Thyroid gland (tissue), 4 donors: Measurements from ENCODE around the gene TMED6. TPM values are rescaled to one million over a fixed set of nuclear protein-coding genes. Genes with fewer than 3 reads are reported as not detected.

Experiments used
- DNase-seq, 2 donors: peaks; one replicate each; pipeline ENCODE4 v3.0.0-alpha.2; 2019
- H3K27ac ChIP-seq, 3 donors: fragments of 200-600 bp; sonication (generic); 1 replicate in 2 of 3; 2 replicates in 1 of 3; pipeline ENCODE4 v1.5.1; 2016 to 2019; ENCODE audit warnings: mild to moderate bottlenecking in 1 of 3, moderate library complexity in 1 of 3
- H3K27me3 ChIP-seq: fragments of 200-600 bp; sonication (generic); one replicate; pipeline ENCODE4 v1.5.1; 2019
- H3K36me3 ChIP-seq, 2 donors: fragments of 200-600 bp; sonication (generic); one replicate each; pipeline ENCODE4 v1.5.1; 2016 to 2019
- H3K4me1 ChIP-seq, 2 donors: fragments of 200-600 bp; sonication (generic); one replicate each; pipeline ENCODE4 v1.5.1; 2017 to 2019
- H3K4me3 ChIP-seq, 3 donors: fragments of 200-600 bp; sonication (generic); replicated peaks in 1 of 3; 1 replicate in 2 of 3; 2 replicates in 1 of 3; pipeline ENCODE4 v1.5.1; 2016; ENCODE audit warnings: mild to moderate bottlenecking in 1 of 3
- H3K9me3 ChIP-seq: fragments of 200-600 bp; sonication (generic); one replicate; pipeline ENCODE4 v1.5.1; 2017
- POLR2A ChIP-seq, 2 donors: fragments of 450-650 bp; IDR thresholded peaks; one replicate each; pipeline ENCODE4 v1.6.1; 2017; ENCODE audit warnings: antibody characterized with exemption in 2 of 2, mild to moderate bottlenecking in 2 of 2, moderate library complexity in 1 of 2
- WGBS, 2 donors: methylation state at CpG; one replicate each; pipeline ENCODE4 v1.1.5; 2017; 5-methylcytosine and 5-hydroxymethylcytosine counted together
- intact Hi-C: fragments of 100-400 bp; cut with DNase I; formaldehyde crosslinking; loops from one replicate; pipeline ENCODE4 v1.15.1; 2023
- total RNA-seq, 4 donors: library from RNA; depleted of rRNA; stranded (reverse); fragments of >200 nt; gene quantifications; one replicate each; pipeline ENCODE4 v1.2.3, GENCODE V29; 2016
- TF ChIP-seq, protein P1 (sequence below), 6 experiments: fragments of 200-600 bp in 3 of 6; fragments of 450-650 bp in 3 of 6; sonication (generic) in 3 of 6; IDR thresholded peaks; one replicate each; pipeline ENCODE4 v1.5.1; 2016 to 2019; ENCODE audit warnings: antibody characterized with exemption in 6 of 6, mild to moderate bottlenecking in 2 of 6, inconsistent platforms in 1 of 6, moderate library complexity in 1 of 6

Gene TMED6
- total RNA-seq, 4 donors from 2014 or later = 4.1 TPM; not detected in 3

DNA sequence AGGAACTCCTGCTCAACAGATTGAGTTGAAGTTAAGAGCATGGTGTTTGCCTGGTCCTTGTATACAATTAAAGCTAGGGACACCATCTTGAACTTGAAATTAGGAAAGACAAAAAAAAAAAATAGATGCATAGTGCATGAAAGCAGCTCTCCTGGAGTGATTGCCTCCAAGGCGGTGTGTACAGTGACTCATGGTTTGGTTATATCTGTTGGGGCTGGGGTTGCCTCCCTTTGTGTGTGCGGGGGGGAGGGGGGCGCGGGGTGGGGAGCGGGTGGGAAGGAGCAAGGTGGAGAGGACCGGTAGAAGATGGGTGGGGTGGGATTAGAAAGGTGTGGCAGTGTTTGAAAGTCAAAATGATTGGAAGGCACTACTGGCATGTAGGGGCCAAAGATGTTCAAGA is 3.4 kb downstream of the TMED6 start:
- Histone ChIP-seq H3K36me3 (no peaks in the 10 kb centered on the region), H3K27me3 (no peaks in the 10 kb centered on the region), H3K4me1 (peaks cover 8 to 13% of the 10 kb centered on the region in 2 donors), H3K9me3 (no peaks in the 10 kb centered on the region), H3K27ac (no peak overlapping the region), H3K4me3 (no peak overlapping the region)
- 90 to 95% methylated on average over 6 of the region's 6 CpGs for WGBS, 2 donors
- intact Hi-C loops = no loop called here
- no peak for DNase-seq
- TF ChIP-seq, protein P1, sequence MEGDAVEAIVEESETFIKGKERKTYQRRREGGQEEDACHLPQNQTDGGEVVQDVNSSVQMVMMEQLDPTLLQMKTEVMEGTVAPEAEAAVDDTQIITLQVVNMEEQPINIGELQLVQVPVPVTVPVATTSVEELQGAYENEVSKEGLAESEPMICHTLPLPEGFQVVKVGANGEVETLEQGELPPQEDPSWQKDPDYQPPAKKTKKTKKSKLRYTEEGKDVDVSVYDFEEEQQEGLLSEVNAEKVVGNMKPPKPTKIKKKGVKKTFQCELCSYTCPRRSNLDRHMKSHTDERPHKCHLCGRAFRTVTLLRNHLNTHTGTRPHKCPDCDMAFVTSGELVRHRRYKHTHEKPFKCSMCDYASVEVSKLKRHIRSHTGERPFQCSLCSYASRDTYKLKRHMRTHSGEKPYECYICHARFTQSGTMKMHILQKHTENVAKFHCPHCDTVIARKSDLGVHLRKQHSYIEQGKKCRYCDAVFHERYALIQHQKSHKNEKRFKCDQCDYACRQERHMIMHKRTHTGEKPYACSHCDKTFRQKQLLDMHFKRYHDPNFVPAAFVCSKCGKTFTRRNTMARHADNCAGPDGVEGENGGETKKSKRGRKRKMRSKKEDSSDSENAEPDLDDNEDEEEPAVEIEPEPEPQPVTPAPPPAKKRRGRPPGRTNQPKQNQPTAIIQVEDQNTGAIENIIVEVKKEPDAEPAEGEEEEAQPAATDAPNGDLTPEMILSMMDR (IDR thresholded peaks at IDR 0.05) = no peak
- no peak for TF ChIP-seq POLR2A (IDR thresholded peaks at IDR 0.05)

DNA sequence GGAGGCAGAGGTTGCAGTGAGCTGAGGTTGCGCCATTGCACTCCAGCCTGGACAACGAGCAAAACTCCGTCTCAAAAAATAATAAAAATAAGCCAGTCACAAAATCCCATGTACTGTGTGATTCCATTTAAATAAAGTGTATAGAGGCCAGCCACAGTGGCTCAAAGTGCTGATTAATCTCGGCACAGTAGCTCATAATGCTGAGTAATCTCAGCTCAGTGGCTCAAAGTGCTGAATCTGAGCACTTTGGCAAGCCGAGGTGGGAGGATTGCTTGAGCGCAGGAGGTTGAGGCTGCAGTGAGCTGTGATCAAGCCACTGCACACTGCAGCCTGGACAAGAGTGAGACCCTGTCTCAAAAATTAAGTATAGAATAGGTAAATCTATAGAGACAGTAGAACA is 4.9 kb downstream of the TMED6 start:
- 86 to 88% methylated on average over 6 of the region's 6 CpGs for WGBS, 2 donors
- no peaks in the 10 kb centered on the region for H3K9me3 ChIP-seq
- intact Hi-C loops = no loop called here
- no peaks in the 10 kb centered on the region for H3K27me3 ChIP-seq
- TF ChIP-seq POLR2A (IDR thresholded peaks at IDR 0.05) = no peak
- TF ChIP-seq, protein P1 (IDR thresholded peaks at IDR 0.05) = no peak
- peaks cover 8 to 13% of the 10 kb centered on the region in 2 donors for H3K4me1 ChIP-seq
- no peak overlapping the region for H3K4me3 ChIP-seq
- H3K36me3 ChIP-seq = peaks cover 3 to 9% of the 10 kb centered on the region in 2 donors
- DNase-seq = no peak
- H3K27ac ChIP-seq = no peak overlapping the region

DNA sequence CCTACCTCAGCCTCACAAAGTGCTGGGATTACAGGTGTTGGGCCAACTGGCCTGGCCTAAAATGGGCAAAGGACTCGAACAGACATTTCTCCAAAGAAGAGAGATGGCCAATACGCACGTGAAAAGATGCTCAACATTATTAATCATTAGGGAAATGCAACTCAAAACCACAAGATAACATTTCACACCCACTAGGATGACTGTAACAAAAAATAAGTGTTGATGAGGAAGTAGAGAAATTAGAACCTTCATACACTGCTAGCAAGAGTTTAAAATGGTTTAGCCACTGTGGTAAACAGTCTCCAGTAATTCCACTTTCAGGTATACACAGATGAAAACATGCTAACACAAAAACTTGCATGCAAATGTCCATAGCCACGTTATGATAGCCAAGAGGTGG is 5.7 kb downstream of the TMED6 start:
- TF ChIP-seq, protein P1 (IDR thresholded peaks at IDR 0.05) = no peak
- TF ChIP-seq POLR2A (IDR thresholded peaks at IDR 0.05) = no peak
- WGBS, 2 donors = 81 to 86% methylated on average over 4 of the region's 4 CpGs
- Histone ChIP-seq H3K4me1 (peaks cover under 1 to 8% of the 10 kb centered on the region in 2 donors), H3K27me3 (no peaks in the 10 kb centered on the region), H3K36me3 (peaks cover 10 to 15% of the 10 kb centered on the region in 2 donors), H3K9me3 (no peaks in the 10 kb centered on the region), H3K27ac (no peak overlapping the region), H3K4me3 (no peak overlapping the region)
- no peak for DNase-seq
- intact Hi-C loops = no loop called here

DNA sequence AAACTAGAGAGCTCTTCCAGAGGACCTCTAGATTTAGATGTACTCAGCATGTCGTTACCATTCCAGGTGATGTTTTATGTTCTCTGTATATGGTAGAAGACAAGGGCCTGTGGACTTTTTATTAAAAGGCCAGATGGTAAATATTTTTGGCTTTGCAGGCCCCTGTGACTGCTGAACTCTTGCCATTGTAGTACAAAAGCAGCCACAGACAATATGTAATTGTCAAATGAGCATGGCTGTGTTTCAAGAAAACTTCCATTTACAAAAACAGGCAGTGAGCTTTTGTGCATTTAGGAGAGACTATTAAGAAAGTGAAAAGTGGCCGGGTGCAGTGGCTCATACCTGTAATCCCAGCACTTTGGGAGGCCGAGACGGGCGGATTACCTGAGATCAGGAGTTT is 7.4 kb downstream of the TMED6 start:
- intact Hi-C loops = no loop called here
- WGBS, 2 donors = 91 to 95% methylated on average over 5 of the region's 5 CpGs

DNA sequence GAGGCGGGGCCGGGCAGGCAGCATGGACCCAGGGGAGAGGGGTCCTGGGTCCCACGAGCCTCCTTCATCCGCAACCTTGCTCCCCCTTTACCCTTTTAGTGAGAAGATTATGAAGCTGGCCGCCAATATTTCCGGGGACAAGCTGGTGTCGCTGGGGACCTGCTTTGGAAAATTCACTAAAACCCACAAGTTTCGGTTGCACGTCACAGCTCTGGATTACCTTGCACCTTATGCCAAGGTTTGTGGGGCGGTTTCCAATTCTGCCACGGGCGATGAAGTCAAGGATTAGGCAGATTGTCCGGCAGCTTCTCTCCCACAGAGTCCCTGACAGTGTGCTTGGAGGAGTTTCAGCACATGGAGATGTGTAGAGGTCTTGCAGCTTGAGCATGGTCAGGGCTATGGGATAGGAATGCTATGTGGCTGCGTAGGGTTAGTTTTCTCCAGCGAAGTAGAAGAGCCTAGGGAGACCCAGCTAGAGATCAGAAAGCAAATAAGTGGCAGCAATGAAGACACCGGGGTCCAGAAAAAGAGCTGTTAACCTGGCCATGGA is 11.4 kb downstream of the TMED6 start:
- no peak for DNase-seq
- peaks cover 19 to 24% of the 10 kb centered on the region in 2 donors for H3K4me1 ChIP-seq
- 7 to 8% methylated on average over 14 to 16 of the region's 16 CpGs for WGBS, 2 donors
- no peak for TF ChIP-seq POLR2A (IDR thresholded peaks at IDR 0.05)
- TF ChIP-seq, protein P1 (IDR thresholded peaks at IDR 0.05) = no peak
- H3K4me3 ChIP-seq = peak overlapping the region; percentile 48 to 82 (median 82)
- H3K27ac ChIP-seq = peak overlapping the region in 2 of 3 donors; percentile 85 to 94
- intact Hi-C loops = no loop called here
- H3K27me3 ChIP-seq = no peaks in the 10 kb centered on the region
- peaks cover 18 to 26% of the 10 kb centered on the region in 2 donors for H3K36me3 ChIP-seq
- H3K9me3 ChIP-seq = no peaks in the 10 kb centered on the region

More for the DNA sequence above, 7.4 kb downstream of the TMED6 start:
- H3K4me3 ChIP-seq = no peak overlapping the region
- no peaks in the 10 kb centered on the region for H3K27me3 ChIP-seq
- peaks cover 8 to 9% of the 10 kb centered on the region in 2 donors for H3K4me1 ChIP-seq
- H3K9me3 ChIP-seq = no peaks in the 10 kb centered on the region
- H3K36me3 ChIP-seq = peaks cover 10 to 15% of the 10 kb centered on the region in 2 donors
- no peak for TF ChIP-seq POLR2A (IDR thresholded peaks at IDR 0.05)
- TF ChIP-seq, protein P1 (IDR thresholded peaks at IDR 0.05) = no peak
- no peak for DNase-seq
- no peak overlapping the region for H3K27ac ChIP-seq
